HEK293T (cell line): ENCODE results near the gene PREB.

Source experiments
- CTBP1 ChIP-seq: fragments of 450-650 bp; IDR thresholded peaks from 2 replicates; pipeline ENCODE4 v1.6.1; 2016; ENCODE audit warnings: borderline replicate concordance
- ELF4 ChIP-seq: fragments of 450-650 bp; IDR thresholded peaks from 2 replicates; pipeline ENCODE4 v1.6.1; 2017; ENCODE audit warnings: antibody characterized with exemption
- FOXA1 ChIP-seq: fragments of 450-650 bp; IDR thresholded peaks from 2 replicates; pipeline ENCODE4 v1.6.1; 2016; ENCODE audit warnings: mild to moderate bottlenecking
- FOXK2 ChIP-seq: fragments of 450-650 bp; IDR thresholded peaks from 2 replicates; pipeline ENCODE4 v1.6.1; 2016; ENCODE audit warnings: mild to moderate bottlenecking
- FOXM1 ChIP-seq: fragments of 450-650 bp; IDR thresholded peaks from 2 replicates; pipeline ENCODE4 v1.6.1; 2017; ENCODE audit warnings: mild to moderate bottlenecking, borderline replicate concordance
- HDGF ChIP-seq: fragments of 450-650 bp; IDR thresholded peaks from 2 replicates; pipeline ENCODE4 v1.6.1; 2017; ENCODE audit warnings: antibody characterized with exemption, borderline replicate concordance
- LEF1 ChIP-seq: fragments of 450-650 bp; IDR thresholded peaks from 2 replicates; pipeline ENCODE4 v1.6.1; 2017; ENCODE audit warnings: mild to moderate bottlenecking, borderline replicate concordance
- NFRKB ChIP-seq: fragments of 450-650 bp; IDR thresholded peaks from 2 replicates; pipeline ENCODE4 v1.6.1; 2016; ENCODE audit warnings: mild to moderate bottlenecking, moderate library complexity
- PKNOX1 ChIP-seq: fragments of 450-650 bp; IDR thresholded peaks from 2 replicates; pipeline ENCODE4 v1.6.1; 2016
- SP1 ChIP-seq: fragments of 450-650 bp; IDR thresholded peaks from 2 replicates; pipeline ENCODE4 v1.6.1; 2017
- SUZ12 ChIP-seq: fragments of 450-650 bp; IDR thresholded peaks from 2 replicates; pipeline ENCODE4 v1.6.1; 2016; ENCODE audit warnings: mild to moderate bottlenecking
- TARDBP ChIP-seq: fragments of 450-650 bp; IDR thresholded peaks from 2 replicates; pipeline ENCODE4 v1.6.1; 2016
- ZNF384 ChIP-seq: fragments of 450-650 bp; IDR thresholded peaks from 2 replicates; pipeline ENCODE4 v1.6.1; 2016

GRCh38 chr2:27115519-27115918, 18.9 kb downstream of the PREB start:
- TF ChIP-seq FOXA1 (no peak), ELF4 (no peak), FOXM1 (no peak), TARDBP (no peak), HDGF (no peak), SP1 (no peak), NFRKB (no peak), LEF1 (no peak), SUZ12 (no peak), PKNOX1 (no peak), ZNF384 (no peak), FOXK2 (no peak), CTBP1 (no peak)
